Measurements from ENCODE around the gene VPS11. TPM values are rescaled to one million over a fixed set of nuclear protein-coding genes. Genes with fewer than 3 reads are reported as not detected.

The VPS11 gene
- total RNA-seq, 1 donor from 2014 or later, result 32.7 TPM

GRCh38 chr11:119114351-119114750 is 46.7 kb downstream of the VPS11 start:
- TF ChIP-seq CTCF (IDR thresholded peaks at IDR 0.05; ENCODE audit: unreplicated experiment), result no peak
- H3K27ac Mint-ChIP-seq (ENCODE audit: unreplicated experiment), result no peak overlapping the region
- peaks cover 10% of the 10 kb centered on the region for H3K27me3 Mint-ChIP-seq (ENCODE audit: unreplicated experiment)
- H3K4me1 Mint-ChIP-seq (ENCODE audit: unreplicated experiment), result peaks cover 29% of the 10 kb centered on the region
- H3K9me3 Mint-ChIP-seq (ENCODE audit: unreplicated experiment), result no peaks in the 10 kb centered on the region
- no peak for DNase-seq (ENCODE audit: low spot score)
- H3K36me3 Mint-ChIP-seq (ENCODE audit: low read depth, unreplicated experiment), result peaks cover 25% of the 10 kb centered on the region
- no peak overlapping the region for H3K4me3 Mint-ChIP-seq (ENCODE audit: unreplicated experiment)

- DNase-seq (ENCODE audit: low spot score), result no peak
- TF ChIP-seq CTCF (IDR thresholded peaks at IDR 0.05; ENCODE audit: unreplicated experiment), result no peak
- H3K27me3 Mint-ChIP-seq (ENCODE audit: unreplicated experiment), result peaks cover 14% of the 10 kb centered on the region
- peak overlapping the region; percentile 8 for H3K4me3 Mint-ChIP-seq (ENCODE audit: unreplicated experiment)
- H3K9me3 Mint-ChIP-seq (ENCODE audit: unreplicated experiment), result no peaks in the 10 kb centered on the region
- H3K27ac Mint-ChIP-seq (ENCODE audit: unreplicated experiment), result peak overlapping the region; percentile 13
- H3K36me3 Mint-ChIP-seq (ENCODE audit: low read depth, unreplicated experiment), result peaks cover 24% of the 10 kb centered on the region
- peaks cover 27% of the 10 kb centered on the region for H3K4me1 Mint-ChIP-seq (ENCODE audit: unreplicated experiment)
Measured at GRCh38 chr11:119115484-119116234, 48.0 kb downstream of the VPS11 start.

- DNase-seq (ENCODE audit: low spot score), result no peak
- Mint-ChIP-seq H3K27ac (ENCODE audit: unreplicated experiment) (peak overlapping the region; percentile 13), H3K36me3 (ENCODE audit: low read depth, unreplicated experiment) (peaks cover 23% of the 10 kb centered on the region), H3K9me3 (ENCODE audit: unreplicated experiment) (no peaks in the 10 kb centered on the region), H3K4me1 (ENCODE audit: unreplicated experiment) (peaks cover 28% of the 10 kb centered on the region), H3K27me3 (ENCODE audit: unreplicated experiment) (peaks cover 12% of the 10 kb centered on the region), H3K4me3 (ENCODE audit: unreplicated experiment) (no peak overlapping the region)
- no peak for TF ChIP-seq CTCF (IDR thresholded peaks at IDR 0.05; ENCODE audit: unreplicated experiment)
Measured at GRCh38 chr11:119116235-119116594, 48.6 kb downstream of the VPS11 start.

- H3K36me3 Mint-ChIP-seq (ENCODE audit: low read depth, unreplicated experiment), result peaks cover 19% of the 10 kb centered on the region
- H3K9me3 Mint-ChIP-seq (ENCODE audit: unreplicated experiment), result no peaks in the 10 kb centered on the region
Measured at GRCh38 chr11:119116601-119117000, 49.0 kb downstream of the VPS11 start.

More at GRCh38 chr11:119116601-119117000, 49.0 kb downstream of the VPS11 start:
- TF ChIP-seq CTCF (IDR thresholded peaks at IDR 0.05; ENCODE audit: unreplicated experiment), result no peak
- Mint-ChIP-seq H3K4me1 (ENCODE audit: unreplicated experiment) (peaks cover 28% of the 10 kb centered on the region), H3K4me3 (ENCODE audit: unreplicated experiment) (no peak overlapping the region), H3K27ac (ENCODE audit: unreplicated experiment) (peak overlapping the region; percentile 42), H3K27me3 (ENCODE audit: unreplicated experiment) (peaks cover 12% of the 10 kb centered on the region)
- no peak for DNase-seq (ENCODE audit: low spot score)
